ENCODE data around the gene CASTOR1.

CASTOR1 gene

GRCh38 chr22:30312053-30312452 is 22.7 kb upstream of the CASTOR1 start:
- H3K4me3 ChIP-seq (ENCODE audit: low read depth, low read length, poor library complexity, severe bottlenecking), result no peak overlapping the region
- no peak overlapping the region for H3K9ac ChIP-seq (ENCODE audit: low read length)
- H4K20me1 ChIP-seq (ENCODE audit: insufficient read depth, low read length), result no peaks in the 10 kb centered on the region
- peaks cover 4% of the 10 kb centered on the region; the same call in 1 of the 2 replicates for H3K36me3 ChIP-seq (ENCODE audit: insufficient read depth, low read length)
- H3K27me3 ChIP-seq (ENCODE audit: insufficient read depth, low read length), result no peaks in the 10 kb centered on the region
- no peaks in the 10 kb centered on the region for H3K9me2 ChIP-seq (ENCODE audit: low read depth, low read length)
- TF ChIP-seq CTCF (IDR thresholded peaks at IDR 0.05; ENCODE audit: low read length), result no peak
- H3K9me3 ChIP-seq (ENCODE audit: low read length), result no peaks in the 10 kb centered on the region
- peaks cover 45% of the 10 kb centered on the region for H3K4me1 ChIP-seq (ENCODE audit: insufficient read depth, low read length, severe bottlenecking)
- H2AFZ ChIP-seq (ENCODE audit: low read length), result no peak overlapping the region
- no peaks in the 10 kb centered on the region for H3F3A ChIP-seq (ENCODE audit: insufficient read depth, low read length)
- no peak overlapping the region for H3K27ac ChIP-seq (ENCODE audit: low read depth, low read length, poor library complexity, severe bottlenecking)
- no peak overlapping the region for H3K4me2 ChIP-seq (ENCODE audit: low read length)
- H3K79me2 ChIP-seq (ENCODE audit: insufficient read depth, low read length), result no peaks in the 10 kb centered on the region

- Histone ChIP-seq H3K36me3 (ENCODE audit: insufficient read depth, low read length) (peaks cover 4% of the 10 kb centered on the region; the same call in 1 of the 2 replicates), H4K20me1 (ENCODE audit: insufficient read depth, low read length) (no peaks in the 10 kb centered on the region), H3F3A (ENCODE audit: insufficient read depth, low read length) (no peaks in the 10 kb centered on the region), H3K27me3 (ENCODE audit: insufficient read depth, low read length) (no peaks in the 10 kb centered on the region), H3K4me1 (ENCODE audit: insufficient read depth, low read length, severe bottlenecking) (peaks cover 55% of the 10 kb centered on the region), H3K79me2 (ENCODE audit: insufficient read depth, low read length) (no peaks in the 10 kb centered on the region), H3K9ac (ENCODE audit: low read length) (peak overlapping the region; percentile 23; the same call in 1 of the 2 replicates), H3K4me2 (ENCODE audit: low read length) (peak overlapping the region; percentile 31; the same call in 1 of the 2 replicates), H3K4me3 (ENCODE audit: low read depth, low read length, poor library complexity, severe bottlenecking) (no peak overlapping the region), H3K9me3 (ENCODE audit: low read length) (no peaks in the 10 kb centered on the region), H3K27ac (ENCODE audit: low read depth, low read length, poor library complexity, severe bottlenecking) (peak overlapping the region; percentile 99), H3K9me2 (ENCODE audit: low read depth, low read length) (no peaks in the 10 kb centered on the region), H2AFZ (ENCODE audit: low read length) (no peak overlapping the region)
- no peak for TF ChIP-seq EZH2 (IDR thresholded peaks at IDR 0.05; ENCODE audit: borderline replicate concordance, low read length)
- TF ChIP-seq CTCF (IDR thresholded peaks at IDR 0.05; ENCODE audit: low read length), result no peak
These were observed 21.8 kb upstream of the CASTOR1 start for GRCh38 chr22:30310881-30311771.

GRCh38 chr22:30309951-30310741 is 20.8 kb upstream of the CASTOR1 start:
- Histone ChIP-seq H3K4me2 (ENCODE audit: low read length) (peak overlapping the region; percentile 31; the same call in 1 of the 2 replicates), H3K9ac (ENCODE audit: low read length) (peak overlapping the region; percentile 23; the same call in 1 of the 2 replicates), H3K9me3 (ENCODE audit: low read length) (no peaks in the 10 kb centered on the region), H3K27ac (ENCODE audit: low read depth, low read length, poor library complexity, severe bottlenecking) (peak overlapping the region; percentile 99), H3F3A (ENCODE audit: insufficient read depth, low read length) (0 out of 2 replicates have a peak, but pooled peaks cover under 1% of the 10 kb centered on the region), H3K9me2 (ENCODE audit: low read depth, low read length) (no peaks in the 10 kb centered on the region), H4K20me1 (ENCODE audit: insufficient read depth, low read length) (no peaks in the 10 kb centered on the region), H3K4me3 (ENCODE audit: low read depth, low read length, poor library complexity, severe bottlenecking) (no peak overlapping the region), H2AFZ (ENCODE audit: low read length) (no peak overlapping the region), H3K4me1 (ENCODE audit: insufficient read depth, low read length, severe bottlenecking) (peaks cover 64% of the 10 kb centered on the region), H3K79me2 (ENCODE audit: insufficient read depth, low read length) (no peaks in the 10 kb centered on the region), H3K27me3 (ENCODE audit: insufficient read depth, low read length) (no peaks in the 10 kb centered on the region), H3K36me3 (ENCODE audit: insufficient read depth, low read length) (peaks cover 4% of the 10 kb centered on the region; the same call in 1 of the 2 replicates)
- TF ChIP-seq EZH2 (IDR thresholded peaks at IDR 0.05; ENCODE audit: borderline replicate concordance, low read length) (no peak), CTCF (IDR thresholded peaks at IDR 0.05; ENCODE audit: low read length) (no peak)
